ENCODE measurements around the gene TRIO.

Gene TRIO

DNA sequence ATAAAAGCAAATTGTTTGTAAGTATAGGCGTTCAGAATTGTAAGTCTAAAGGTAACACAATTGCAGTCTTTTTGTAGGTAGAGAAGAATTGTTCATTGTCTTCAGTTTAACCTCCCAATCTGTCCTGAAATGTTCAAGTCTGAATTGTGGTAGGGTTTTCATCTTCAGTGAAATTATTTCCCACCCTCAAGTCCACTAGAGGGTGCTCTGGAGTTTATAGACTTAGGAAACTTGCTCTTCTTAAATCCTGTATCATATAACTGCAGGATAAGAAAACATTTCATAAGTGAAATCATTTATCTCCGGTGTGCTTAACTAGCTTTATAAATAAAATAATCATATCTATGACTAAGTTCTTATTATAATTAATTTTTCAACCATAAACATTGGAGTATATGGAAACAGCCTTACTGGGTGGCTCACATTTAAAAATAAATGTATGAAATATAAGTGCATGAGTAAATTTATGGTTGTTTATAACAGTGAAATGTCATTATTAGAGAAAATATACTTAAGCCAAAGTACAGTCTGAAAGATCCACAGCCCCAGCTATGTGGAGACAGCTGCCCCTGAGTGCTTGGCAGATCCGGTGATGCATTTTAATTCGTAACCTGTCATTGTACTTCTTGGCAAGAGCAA, 256.0 kb downstream of the TRIO start:
- H3K27ac ChIP-seq (ENCODE audit: low read length), result no peak overlapping the region

GRCh38 chr5:14400085-14400484, 256.9 kb downstream of the TRIO start:
- H3K36me3 ChIP-seq (ENCODE audit: insufficient read depth, low read length), result no peaks in the 10 kb centered on the region
- H3K27ac ChIP-seq (ENCODE audit: low read length), result no peak overlapping the region
- no peaks in the 10 kb centered on the region for H3K79me2 ChIP-seq (ENCODE audit: insufficient read depth, low read length)
- no peak overlapping the region for H3K9ac ChIP-seq (ENCODE audit: low read depth, low read length)
- H3K27me3 ChIP-seq (ENCODE audit: insufficient read depth, low read length, poor library complexity), result no peaks in the 10 kb centered on the region
- DNase-seq (no peak), ATAC-seq (ENCODE audit: insufficient read depth, low read depth) (no peak)
- no peaks in the 10 kb centered on the region for H4K20me1 ChIP-seq (ENCODE audit: insufficient read depth, low read length)
- no peak overlapping the region for H2AFZ ChIP-seq (ENCODE audit: low read depth, low read length)
- H3K4me3 ChIP-seq (ENCODE audit: low read depth in 1 of 2, low read length in 2 of 2), result no peak overlapping the region
- H3K4me2 ChIP-seq (ENCODE audit: insufficient read depth, low read length), result no peak overlapping the region
- H3K4me1 ChIP-seq (ENCODE audit: insufficient read depth, low read length), result no peaks in the 10 kb centered on the region
- TF ChIP-seq, protein P1, sequence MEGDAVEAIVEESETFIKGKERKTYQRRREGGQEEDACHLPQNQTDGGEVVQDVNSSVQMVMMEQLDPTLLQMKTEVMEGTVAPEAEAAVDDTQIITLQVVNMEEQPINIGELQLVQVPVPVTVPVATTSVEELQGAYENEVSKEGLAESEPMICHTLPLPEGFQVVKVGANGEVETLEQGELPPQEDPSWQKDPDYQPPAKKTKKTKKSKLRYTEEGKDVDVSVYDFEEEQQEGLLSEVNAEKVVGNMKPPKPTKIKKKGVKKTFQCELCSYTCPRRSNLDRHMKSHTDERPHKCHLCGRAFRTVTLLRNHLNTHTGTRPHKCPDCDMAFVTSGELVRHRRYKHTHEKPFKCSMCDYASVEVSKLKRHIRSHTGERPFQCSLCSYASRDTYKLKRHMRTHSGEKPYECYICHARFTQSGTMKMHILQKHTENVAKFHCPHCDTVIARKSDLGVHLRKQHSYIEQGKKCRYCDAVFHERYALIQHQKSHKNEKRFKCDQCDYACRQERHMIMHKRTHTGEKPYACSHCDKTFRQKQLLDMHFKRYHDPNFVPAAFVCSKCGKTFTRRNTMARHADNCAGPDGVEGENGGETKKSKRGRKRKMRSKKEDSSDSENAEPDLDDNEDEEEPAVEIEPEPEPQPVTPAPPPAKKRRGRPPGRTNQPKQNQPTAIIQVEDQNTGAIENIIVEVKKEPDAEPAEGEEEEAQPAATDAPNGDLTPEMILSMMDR (IDR thresholded peaks at IDR 0.05; ENCODE audit: borderline replicate concordance, extremely low read depth, low read length, poor library complexity, severe bottlenecking), result no peak
- TF ChIP-seq EZH2 (IDR thresholded peaks at IDR 0.05; ENCODE audit: borderline replicate concordance, low read depth, low read length, severe bottlenecking), result no peak
- no peaks in the 10 kb centered on the region for H3K9me3 ChIP-seq (ENCODE audit: insufficient read depth, low read length, severe bottlenecking)

More for the DNA sequence above, 256.0 kb downstream of the TRIO start:
- Histone ChIP-seq H2AFZ (ENCODE audit: low read depth, low read length) (no peak overlapping the region), H3K27me3 (ENCODE audit: insufficient read depth, low read length, poor library complexity) (no peaks in the 10 kb centered on the region), H3K9me3 (ENCODE audit: insufficient read depth, low read length, severe bottlenecking) (no peaks in the 10 kb centered on the region), H3K4me1 (ENCODE audit: insufficient read depth, low read length) (no peaks in the 10 kb centered on the region), H3K36me3 (ENCODE audit: insufficient read depth, low read length) (no peaks in the 10 kb centered on the region), H3K9ac (ENCODE audit: low read depth, low read length) (no peak overlapping the region), H3K79me2 (ENCODE audit: insufficient read depth, low read length) (no peaks in the 10 kb centered on the region), H3K4me2 (ENCODE audit: insufficient read depth, low read length) (no peak overlapping the region), H4K20me1 (ENCODE audit: insufficient read depth, low read length) (no peaks in the 10 kb centered on the region), H3K4me3 (ENCODE audit: low read depth in 1 of 2, low read length in 2 of 2) (no peak overlapping the region)
- DNase-seq (no peak), ATAC-seq (ENCODE audit: insufficient read depth, low read depth) (peak; percentile 53; the same call in 1 of the 3 replicates)
- no peak for TF ChIP-seq EZH2 (IDR thresholded peaks at IDR 0.05; ENCODE audit: borderline replicate concordance, low read depth, low read length, severe bottlenecking)
- TF ChIP-seq, protein P1 (IDR thresholded peaks at IDR 0.05; ENCODE audit: borderline replicate concordance, extremely low read depth, low read length, poor library complexity, severe bottlenecking), result peak; percentile 72

DNA sequence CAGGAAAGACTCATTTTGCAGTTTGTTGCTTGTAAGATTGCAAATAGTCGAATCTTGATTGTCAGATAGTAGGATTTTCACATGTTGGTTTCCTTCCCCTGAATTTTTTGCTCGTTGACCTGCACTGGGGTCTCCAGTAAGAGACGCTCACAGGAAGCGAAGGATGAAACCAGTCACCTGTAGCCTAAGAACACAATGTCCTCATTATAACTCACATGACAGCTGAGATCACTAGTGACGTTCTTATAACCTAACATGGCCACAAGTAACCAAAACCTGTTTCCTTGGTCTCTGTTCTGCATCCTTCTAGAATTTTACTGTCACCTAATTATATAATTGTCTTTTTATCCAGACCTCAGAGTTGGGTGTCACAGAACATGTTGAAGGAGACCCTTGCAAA, 257.5 kb downstream of the TRIO start:
- no peaks in the 10 kb centered on the region for H3K4me1 ChIP-seq (ENCODE audit: insufficient read depth, low read length)
- H3K36me3 ChIP-seq (ENCODE audit: insufficient read depth, low read length), result no peaks in the 10 kb centered on the region
- H3K4me2 ChIP-seq (ENCODE audit: insufficient read depth, low read length), result no peak overlapping the region
- DNase-seq (no peak), ATAC-seq (ENCODE audit: insufficient read depth, low read depth) (no peak)
- H3K9ac ChIP-seq (ENCODE audit: low read depth, low read length), result no peak overlapping the region
- no peaks in the 10 kb centered on the region for H3K79me2 ChIP-seq (ENCODE audit: insufficient read depth, low read length)
- no peaks in the 10 kb centered on the region for H3K27me3 ChIP-seq (ENCODE audit: insufficient read depth, low read length, poor library complexity)
- no peaks in the 10 kb centered on the region for H3K9me3 ChIP-seq (ENCODE audit: insufficient read depth, low read length, severe bottlenecking)
- H4K20me1 ChIP-seq (ENCODE audit: insufficient read depth, low read length), result no peaks in the 10 kb centered on the region
- H2AFZ ChIP-seq (ENCODE audit: low read depth, low read length), result no peak overlapping the region
- H3K4me3 ChIP-seq (ENCODE audit: low read depth in 1 of 2, low read length in 2 of 2), result no peak overlapping the region
- TF ChIP-seq, protein P1 (IDR thresholded peaks at IDR 0.05; ENCODE audit: borderline replicate concordance, extremely low read depth, low read length, poor library complexity, severe bottlenecking), result no peak
- TF ChIP-seq EZH2 (IDR thresholded peaks at IDR 0.05; ENCODE audit: borderline replicate concordance, low read depth, low read length, severe bottlenecking), result no peak
- H3K27ac ChIP-seq (ENCODE audit: low read length), result no peak overlapping the region
